Limb (tissue), 2 donors: Measurements from ENCODE around the gene HOXD1.
A peak's percentile ranks its signal among the peaks of the same experiment; 100 is the strongest.

Experiments used
- DNase-seq, 2 donors: peaks; one replicate each; pipeline ENCODE4 v3.0.0-alpha.2; 2016; ENCODE audit errors: extremely low spot score in 2 of 2

HOXD1 gene

GRCh38 chr2:176178757-176179295, 9.6 kb upstream of the HOXD1 start:
- no peak for DNase-seq

- no peak for DNase-seq
These were observed 6.9 kb upstream of the HOXD1 start for GRCh38 chr2:176181551-176181950.

- no peak for DNase-seq
These were observed 5.8 kb upstream of the HOXD1 start for GRCh38 chr2:176182671-176183070.

- DNase-seq, result no peak
These were observed 3.7 kb upstream of the HOXD1 start for GRCh38 chr2:176184749-176185148.

- DNase-seq, result no peak
These were observed 2.4 kb upstream of the HOXD1 start for GRCh38 chr2:176186024-176186423.

- DNase-seq, result no peak
These were observed 1.1 kb upstream of the HOXD1 start for GRCh38 chr2:176187200-176187898.

- DNase-seq, result peak in 1 of 2 donors; percentile 65
These were observed 559 bp downstream of the HOXD1 start for GRCh38 chr2:176188774-176189680.

- DNase-seq, result peak in 1 of 2 donors; percentile 57
These were observed 1.5 kb downstream of the HOXD1 start for GRCh38 chr2:176189681-176190641.

GRCh38 chr2:176192351-176192750, 3.9 kb downstream of the HOXD1 start:
- no peak for DNase-seq

- DNase-seq, result no peak
These were observed 4.6 kb downstream of the HOXD1 start for GRCh38 chr2:176193048-176193447.

- no peak for DNase-seq
These were observed 11.4 kb downstream of the HOXD1 start for GRCh38 chr2:176199902-176200301.

GRCh38 chr2:176200971-176201370, 12.5 kb downstream of the HOXD1 start:
- no peak for DNase-seq

- DNase-seq, result no peak
These were observed 14.0 kb downstream of the HOXD1 start for GRCh38 chr2:176202491-176202890.

- DNase-seq, result no peak
These were observed 16.7 kb downstream of the HOXD1 start for GRCh38 chr2:176205126-176205525.

- no peak for DNase-seq
These were observed 17.7 kb downstream of the HOXD1 start for GRCh38 chr2:176206136-176206535.

GRCh38 chr2:176206682-176207081, 18.2 kb downstream of the HOXD1 start:
- peak in 1 of 2 donors; percentile 52 for DNase-seq

- no peak for DNase-seq
These were observed 22.6 kb downstream of the HOXD1 start for GRCh38 chr2:176211110-176211509.

GRCh38 chr2:176212276-176212675, 23.8 kb downstream of the HOXD1 start:
- no peak for DNase-seq

- DNase-seq, result no peak
These were observed 24.9 kb downstream of the HOXD1 start for GRCh38 chr2:176213406-176213805.

GRCh38 chr2:176227874-176228273, 39.4 kb downstream of the HOXD1 start:
- DNase-seq, result no peak

GRCh38 chr2:176234156-176234555, 45.7 kb downstream of the HOXD1 start:
- DNase-seq, result peak in 1 of 2 donors; percentile 13
